ENCODE data around the gene MALSU1.

- TF ChIP-seq POLR2A (IDR thresholded peaks at IDR 0.05) (no peak), CTCF (IDR thresholded peaks at IDR 0.05) (no peak)
Measured at GRCh38 chr7:23279819-23280525, 19.2 kb upstream of the MALSU1 start.

Measured in testis (tissue), 2 donors.